Fibroblast of skin of back (primary cell): ENCODE measurements around the gene ALDH3B1.
A peak's percentile ranks its signal among the peaks of the same experiment; 100 is the strongest.

Experiments
- DNase-seq: peaks from one replicate; pipeline ENCODE4 v3.0.0-alpha.2; 2013

Gene ALDH3B1

GRCh38 chr11:68014157-68014946, 4.2 kb downstream of the ALDH3B1 start:
- peak; percentile 76 for DNase-seq

- no peak for DNase-seq
These were observed 4.9 kb downstream of the ALDH3B1 start for GRCh38 chr11:68014947-68015447.

GRCh38 chr11:68015467-68015866, 5.3 kb downstream of the ALDH3B1 start:
- no peak for DNase-seq

- peak; percentile 25 for DNase-seq
These were observed 6.2 kb downstream of the ALDH3B1 start for GRCh38 chr11:68016161-68016903.

- no peak for DNase-seq
These were observed 7.0 kb downstream of the ALDH3B1 start for GRCh38 chr11:68016904-68017817.

GRCh38 chr11:68017980-68018729, 8.0 kb downstream of the ALDH3B1 start:
- no peak for DNase-seq

GRCh38 chr11:68018730-68019190, 8.6 kb downstream of the ALDH3B1 start:
- DNase-seq, result no peak

GRCh38 chr11:68019486-68019885, 9.4 kb downstream of the ALDH3B1 start:
- DNase-seq, result no peak

- peak; percentile 46 for DNase-seq
These were observed 10.4 kb downstream of the ALDH3B1 start for GRCh38 chr11:68020575-68020974.

GRCh38 chr11:68021167-68021787, 11.2 kb downstream of the ALDH3B1 start:
- DNase-seq, result no peak

GRCh38 chr11:68022531-68022930, 12.4 kb downstream of the ALDH3B1 start:
- DNase-seq, result no peak

- no peak for DNase-seq
These were observed 14.4 kb downstream of the ALDH3B1 start for GRCh38 chr11:68024508-68024907.

- DNase-seq, result peak; percentile 25
These were observed 14.9 kb downstream of the ALDH3B1 start for GRCh38 chr11:68025047-68025446.

GRCh38 chr11:68026391-68027105, 16.4 kb downstream of the ALDH3B1 start:
- DNase-seq, result peak; percentile 33

- DNase-seq, result no peak
These were observed 17.5 kb downstream of the ALDH3B1 start for GRCh38 chr11:68027667-68028066.

GRCh38 chr11:68028802-68029545, 18.8 kb downstream of the ALDH3B1 start:
- peak; percentile 75 for DNase-seq

- peak; percentile 99 for DNase-seq
These were observed 20.4 kb downstream of the ALDH3B1 start, which contains the start of gene NDUFS8 for GRCh38 chr11:68030318-68031143. Gene NDUFS8, plus strand, starts transcription at chr11:68030681. Its CDS starts 1,471 bp downstream, at chr11:68032152.

GRCh38 chr11:68031144-68031464, 21.0 kb downstream of the ALDH3B1 start:
- no peak for DNase-seq

GRCh38 chr11:68032003-68032402, 21.9 kb downstream of the ALDH3B1 start:
- DNase-seq, result no peak
